Thyroid gland (tissue), 4 donors: ENCODE data around the gene PGM2.

Experiments
- CTCF ChIP-seq, 6 experiments: fragments of 200-600 bp in 3 of 6; fragments of 450-650 bp in 3 of 6; sonication (generic) in 3 of 6; IDR thresholded peaks; one replicate each; pipeline ENCODE4 v1.5.1; 2016 to 2019; ENCODE audit warnings: antibody characterized with exemption in 6 of 6, mild to moderate bottlenecking in 2 of 6, inconsistent platforms in 1 of 6, moderate library complexity in 1 of 6
- POLR2A ChIP-seq, 2 donors: fragments of 450-650 bp; IDR thresholded peaks; one replicate each; pipeline ENCODE4 v1.6.1; 2017; ENCODE audit warnings: antibody characterized with exemption in 2 of 2, mild to moderate bottlenecking in 2 of 2, moderate library complexity in 1 of 2

- TF ChIP-seq POLR2A (IDR thresholded peaks at IDR 0.05) (no peak), CTCF (IDR thresholded peaks at IDR 0.05) (no peak)
Observed at GRCh38 chr4:37902738-37903693, 76.5 kb downstream of the PGM2 start.
